Measurements from ENCODE around the gene TLN1.

TLN1 gene

GRCh38 chr9:35702696-35703095, 29.3 kb downstream of the TLN1 start:
- DNase-seq, result no peak

GRCh38 chr9:35700942-35701341, 31.1 kb downstream of the TLN1 start:
- DNase-seq, result no peak

GRCh38 chr9:35700031-35700430, 32.0 kb downstream of the TLN1 start:
- no peak for DNase-seq

- no peak for DNase-seq
Observed at GRCh38 chr9:35698231-35698630, 33.8 kb downstream of the TLN1 start.

GRCh38 chr9:35697486-35697885, 34.5 kb downstream of the TLN1 start:
- DNase-seq, result no peak

- peak in 1 of 2 experiments; percentile 31 for DNase-seq
Observed at GRCh38 chr9:35696520-35697215, 35.3 kb downstream of the TLN1 start.

- DNase-seq, result no peak
Observed at GRCh38 chr9:35695943-35696401, 36.0 kb downstream of the TLN1 start.

GRCh38 chr9:35691757-35692301, 40.2 kb downstream of the TLN1 start:
- DNase-seq, result no peak

- no peak for DNase-seq
Observed at GRCh38 chr9:35691334-35691650, 40.7 kb downstream of the TLN1 start.

- peak in 1 of 2 experiments; percentile 40 for DNase-seq
Observed at GRCh38 chr9:35690614-35691333, 41.2 kb downstream of the TLN1 start.

- DNase-seq, result no peak
Observed at GRCh38 chr9:35690294-35690613, 41.7 kb downstream of the TLN1 start.

- no peak for DNase-seq
Observed at GRCh38 chr9:35689542-35690293, 42.3 kb downstream of the TLN1 start, which contains the start of gene TPM2. TPM2 (minus strand) TSS chr9:35689925; CDS start chr9:35689817, 108 bp downstream.

- DNase-seq, result no peak
Observed at GRCh38 chr9:35688558-35689541, 43.1 kb downstream of the TLN1 start.

GRCh38 chr9:35687972-35688557, 43.9 kb downstream of the TLN1 start:
- DNase-seq, result no peak

- no peak for DNase-seq
Observed at GRCh38 chr9:35687306-35687705, 44.7 kb downstream of the TLN1 start.

GRCh38 chr9:35686222-35687203, 45.5 kb downstream of the TLN1 start:
- no peak for DNase-seq

GRCh38 chr9:35685506-35685905, 46.5 kb downstream of the TLN1 start:
- no peak for DNase-seq

GRCh38 chr9:35684921-35685320, 47.1 kb downstream of the TLN1 start:
- no peak for DNase-seq

GRCh38 chr9:35683323-35683722, 48.7 kb downstream of the TLN1 start:
- no peak for DNase-seq

- DNase-seq, result no peak
Observed at GRCh38 chr9:35682520-35683315, 49.3 kb downstream of the TLN1 start.

Measured in NCI-H446 (cell line).